ENCODE data around the gene EOMES.
A peak's percentile ranks its signal among the peaks of the same experiment; 100 is the strongest.

EOMES gene

DNA sequence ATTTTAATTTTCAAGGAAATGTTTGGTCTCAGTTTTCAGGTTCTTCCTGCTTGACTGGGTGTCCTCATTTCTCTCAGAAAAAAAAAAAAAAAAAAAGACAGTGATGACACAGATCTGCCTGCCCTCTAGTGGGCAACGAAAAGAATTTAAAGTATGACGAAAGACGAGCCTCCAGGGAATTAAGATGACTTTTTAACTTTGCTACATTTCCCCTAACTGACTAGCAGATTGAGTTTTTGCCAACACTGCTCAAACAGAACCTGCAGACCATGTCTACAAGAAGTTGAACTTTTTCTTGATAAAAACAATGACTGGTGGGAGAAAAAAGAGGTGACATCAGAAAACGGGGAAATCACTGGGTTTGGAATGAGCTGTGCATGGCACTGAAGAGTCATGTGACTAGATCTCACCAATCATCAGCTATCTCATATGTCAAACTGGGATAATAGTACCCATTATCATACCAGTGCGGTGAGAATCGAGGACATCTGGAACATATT, 40.8 kb downstream of the EOMES start:
- H3K9ac ChIP-seq (ENCODE audit: low read depth, low read length), result peak overlapping the region; percentile 12; the same call in 1 of the 2 replicates

DNA sequence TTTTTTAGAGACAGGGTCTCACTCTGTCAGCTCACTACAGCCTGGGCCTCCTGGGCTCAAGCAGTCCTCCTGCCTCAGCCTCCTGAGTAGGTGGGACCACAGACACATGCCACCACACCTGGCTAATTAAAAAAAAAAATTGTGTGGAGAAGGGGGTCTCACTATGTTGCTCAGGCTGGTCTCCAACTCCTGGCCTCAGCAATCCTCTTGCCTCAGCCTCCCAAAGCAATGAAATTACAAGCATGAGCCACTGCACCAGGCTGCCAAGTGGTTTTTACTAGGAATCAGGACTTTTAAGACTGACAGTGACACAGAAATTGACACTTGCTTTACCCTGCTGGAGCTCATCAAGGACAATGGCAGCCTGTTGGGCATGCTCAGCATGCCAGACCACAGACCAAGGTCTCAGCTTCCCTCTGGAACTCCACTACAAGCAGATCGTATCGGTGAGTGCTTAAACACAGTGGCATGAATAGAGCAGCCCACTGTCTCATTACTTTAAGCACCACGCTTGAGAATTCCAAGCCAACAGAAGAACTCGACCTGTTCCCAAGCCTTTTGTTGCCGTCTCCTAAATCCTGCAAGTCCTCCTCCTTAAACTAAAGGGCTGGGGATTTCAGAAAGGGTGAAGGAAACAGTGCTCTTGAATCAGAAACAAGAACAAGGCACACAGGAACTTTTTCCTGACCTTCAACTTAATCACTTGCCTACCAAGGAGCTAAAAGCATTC, 41.4 kb downstream of the EOMES start:
- peak; percentile 22 for DNase-seq
- Histone ChIP-seq H4K20me1 (ENCODE audit: insufficient read depth, low read length) (no peaks in the 10 kb centered on the region), H3K27ac (ENCODE audit: low read length) (peak overlapping the region; percentile 73), H3K36me3 (ENCODE audit: insufficient read depth, low read length) (no peaks in the 10 kb centered on the region), H3K9ac (ENCODE audit: low read depth, low read length) (peak overlapping the region; percentile 12; the same call in 1 of the 2 replicates), H3K27me3 (ENCODE audit: insufficient read depth, low read length, poor library complexity) (no peaks in the 10 kb centered on the region), H2AFZ (ENCODE audit: low read depth, low read length) (peak overlapping the region; percentile 91), H3K4me2 (ENCODE audit: insufficient read depth, low read length) (no peak overlapping the region), H3K4me3 (ENCODE audit: low read depth in 1 of 2, low read length in 2 of 2) (no peak overlapping the region), H3K9me3 (ENCODE audit: insufficient read depth, low read length, severe bottlenecking) (no peaks in the 10 kb centered on the region), H3K79me2 (ENCODE audit: insufficient read depth, low read length) (no peaks in the 10 kb centered on the region), H3K4me1 (ENCODE audit: insufficient read depth, low read length) (peaks cover 12% of the 10 kb centered on the region)
- TF ChIP-seq EZH2 (IDR thresholded peaks at IDR 0.05; ENCODE audit: borderline replicate concordance, low read depth, low read length, severe bottlenecking), result no peak
- TF ChIP-seq CTCF (IDR thresholded peaks at IDR 0.05; ENCODE audit: borderline replicate concordance, extremely low read depth, low read length, poor library complexity, severe bottlenecking), result no peak
- peak; percentile 47 for ATAC-seq (ENCODE audit: insufficient read depth, low read depth)

More for the DNA sequence above, 40.8 kb downstream of the EOMES start:
- Histone ChIP-seq H3K27me3 (ENCODE audit: insufficient read depth, low read length, poor library complexity) (no peaks in the 10 kb centered on the region), H4K20me1 (ENCODE audit: insufficient read depth, low read length) (no peaks in the 10 kb centered on the region), H3K4me3 (ENCODE audit: low read depth in 1 of 2, low read length in 2 of 2) (no peak overlapping the region), H3K79me2 (ENCODE audit: insufficient read depth, low read length) (no peaks in the 10 kb centered on the region), H2AFZ (ENCODE audit: low read depth, low read length) (peak overlapping the region; percentile 91), H3K4me2 (ENCODE audit: insufficient read depth, low read length) (peak overlapping the region; percentile 32; the same call in 1 of the 2 replicates), H3K4me1 (ENCODE audit: insufficient read depth, low read length) (peaks cover 12% of the 10 kb centered on the region), H3K9me3 (ENCODE audit: insufficient read depth, low read length, severe bottlenecking) (no peaks in the 10 kb centered on the region), H3K27ac (ENCODE audit: low read length) (peak overlapping the region; percentile 73), H3K36me3 (ENCODE audit: insufficient read depth, low read length) (no peaks in the 10 kb centered on the region)
- peak; percentile 10 for DNase-seq
- peak; percentile 70 for ATAC-seq (ENCODE audit: insufficient read depth, low read depth)
- TF ChIP-seq EZH2 (IDR thresholded peaks at IDR 0.05; ENCODE audit: borderline replicate concordance, low read depth, low read length, severe bottlenecking), result no peak
- TF ChIP-seq CTCF (IDR thresholded peaks at IDR 0.05; ENCODE audit: borderline replicate concordance, extremely low read depth, low read length, poor library complexity, severe bottlenecking), result peak; percentile 71

DNA sequence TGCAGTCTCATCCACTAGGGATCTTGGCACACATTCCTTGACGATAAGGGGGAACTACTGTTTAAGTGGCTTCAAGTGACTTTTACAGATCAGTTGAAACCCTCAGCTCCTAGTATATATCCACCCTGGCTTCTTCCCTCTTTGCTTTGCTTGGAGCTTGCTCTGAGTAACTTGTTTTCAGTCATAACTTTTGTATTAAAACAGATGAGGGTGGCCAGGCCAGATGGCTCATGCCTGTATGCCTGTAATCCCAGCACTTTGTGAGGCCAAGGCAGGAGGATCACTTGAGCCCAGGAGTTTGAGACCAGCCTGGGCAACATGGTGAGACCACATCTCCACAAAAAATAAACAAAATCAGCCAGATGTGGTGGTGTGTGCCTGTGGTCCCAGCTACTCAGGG, 42.4 kb downstream of the EOMES start:
- no peak overlapping the region for H3K9ac ChIP-seq (ENCODE audit: low read depth, low read length)
- no peaks in the 10 kb centered on the region for H4K20me1 ChIP-seq (ENCODE audit: insufficient read depth, low read length)
- no peaks in the 10 kb centered on the region for H3K9me3 ChIP-seq (ENCODE audit: insufficient read depth, low read length, severe bottlenecking)
- TF ChIP-seq EZH2 (IDR thresholded peaks at IDR 0.05; ENCODE audit: borderline replicate concordance, low read depth, low read length, severe bottlenecking) (no peak), CTCF (IDR thresholded peaks at IDR 0.05; ENCODE audit: borderline replicate concordance, extremely low read depth, low read length, poor library complexity, severe bottlenecking) (no peak)
- no peak for DNase-seq
- no peak overlapping the region for H2AFZ ChIP-seq (ENCODE audit: low read depth, low read length)
- H3K79me2 ChIP-seq (ENCODE audit: insufficient read depth, low read length), result no peaks in the 10 kb centered on the region
- H3K4me2 ChIP-seq (ENCODE audit: insufficient read depth, low read length), result no peak overlapping the region
- H3K27ac ChIP-seq (ENCODE audit: low read length), result no peak overlapping the region
- no peak overlapping the region for H3K4me3 ChIP-seq (ENCODE audit: low read depth in 1 of 2, low read length in 2 of 2)
- no peak for ATAC-seq (ENCODE audit: insufficient read depth, low read depth)
- peaks cover 12% of the 10 kb centered on the region for H3K4me1 ChIP-seq (ENCODE audit: insufficient read depth, low read length)
- H3K27me3 ChIP-seq (ENCODE audit: insufficient read depth, low read length, poor library complexity), result no peaks in the 10 kb centered on the region
- H3K36me3 ChIP-seq (ENCODE audit: insufficient read depth, low read length), result no peaks in the 10 kb centered on the region

All from DND-41 (cell line).